ENCODE measurements around the gene SYNE1.

SYNE1 gene

DNA sequence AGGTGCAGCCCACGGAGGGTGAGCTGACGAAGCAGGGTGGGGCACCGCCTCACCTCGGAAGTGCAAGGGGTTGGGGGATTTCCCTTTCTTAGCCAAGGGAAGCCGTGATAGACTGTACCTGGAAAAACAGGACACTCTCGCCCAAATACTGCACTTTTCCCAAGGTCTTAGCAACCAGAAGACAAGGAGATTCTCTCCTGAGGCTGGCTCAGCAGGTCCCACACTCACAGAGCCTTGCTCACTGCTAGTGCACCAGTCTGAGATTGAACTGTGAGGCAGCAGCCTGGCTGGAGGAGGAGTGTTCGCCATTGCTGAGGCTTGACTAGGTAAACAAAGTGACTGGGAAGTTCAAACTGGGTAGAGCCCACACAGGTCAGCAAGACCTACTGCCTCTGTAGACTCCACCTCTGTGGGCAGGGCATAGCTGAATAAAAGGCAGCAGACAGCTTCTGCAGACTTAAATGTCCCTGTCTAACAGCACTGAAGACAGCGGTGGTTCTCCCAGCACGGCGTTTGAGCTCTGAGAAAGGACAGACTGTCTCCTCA is 28.0 kb downstream of the SYNE1 start:
- Histone ChIP-seq H3K27me3 (ENCODE audit: insufficient read depth, poor library complexity, severe bottlenecking) (no peaks in the 10 kb centered on the region), H3K4me3 (replicated peaks; ENCODE audit: insufficient read depth, low read length) (no peak overlapping the region), H3K27ac (replicated peaks) (no peak overlapping the region)
- no peak for DNase-seq (ENCODE audit: low read depth in 1 of 2, low spot score in 1 of 2)
- TF ChIP-seq GABPA (IDR thresholded peaks at IDR 0.05; ENCODE audit: low read depth) (no peak), SPI1 (IDR thresholded peaks at IDR 0.05; ENCODE audit: borderline replicate concordance, low read depth) (no peak), REST (IDR thresholded peaks at IDR 0.05; ENCODE audit: insufficient replicate concordance, low read depth) (no peak), POLR2AphosphoS5 (IDR thresholded peaks at IDR 0.05; ENCODE audit: low read depth) (no peak)
- TF ChIP-seq, protein P1, sequence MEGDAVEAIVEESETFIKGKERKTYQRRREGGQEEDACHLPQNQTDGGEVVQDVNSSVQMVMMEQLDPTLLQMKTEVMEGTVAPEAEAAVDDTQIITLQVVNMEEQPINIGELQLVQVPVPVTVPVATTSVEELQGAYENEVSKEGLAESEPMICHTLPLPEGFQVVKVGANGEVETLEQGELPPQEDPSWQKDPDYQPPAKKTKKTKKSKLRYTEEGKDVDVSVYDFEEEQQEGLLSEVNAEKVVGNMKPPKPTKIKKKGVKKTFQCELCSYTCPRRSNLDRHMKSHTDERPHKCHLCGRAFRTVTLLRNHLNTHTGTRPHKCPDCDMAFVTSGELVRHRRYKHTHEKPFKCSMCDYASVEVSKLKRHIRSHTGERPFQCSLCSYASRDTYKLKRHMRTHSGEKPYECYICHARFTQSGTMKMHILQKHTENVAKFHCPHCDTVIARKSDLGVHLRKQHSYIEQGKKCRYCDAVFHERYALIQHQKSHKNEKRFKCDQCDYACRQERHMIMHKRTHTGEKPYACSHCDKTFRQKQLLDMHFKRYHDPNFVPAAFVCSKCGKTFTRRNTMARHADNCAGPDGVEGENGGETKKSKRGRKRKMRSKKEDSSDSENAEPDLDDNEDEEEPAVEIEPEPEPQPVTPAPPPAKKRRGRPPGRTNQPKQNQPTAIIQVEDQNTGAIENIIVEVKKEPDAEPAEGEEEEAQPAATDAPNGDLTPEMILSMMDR (IDR thresholded peaks at IDR 0.05; ENCODE audit: insufficient read depth, low read length) = no peak

GRCh38 chr6:152605941-152606340 is 31.2 kb downstream of the SYNE1 start:
- Histone ChIP-seq H3K4me3 (replicated peaks; ENCODE audit: insufficient read depth, low read length) (no peak overlapping the region), H3K27ac (replicated peaks) (no peak overlapping the region), H3K27me3 (ENCODE audit: insufficient read depth, poor library complexity, severe bottlenecking) (peaks cover under 1% of the 10 kb centered on the region)
- DNase-seq (ENCODE audit: low read depth in 1 of 2, low spot score in 1 of 2) = no peak
- TF ChIP-seq POLR2AphosphoS5 (IDR thresholded peaks at IDR 0.05; ENCODE audit: low read depth) = no peak
- TF ChIP-seq GABPA (IDR thresholded peaks at IDR 0.05; ENCODE audit: low read depth) = no peak
- TF ChIP-seq, protein P1 (IDR thresholded peaks at IDR 0.05; ENCODE audit: insufficient read depth, low read length) = no peak
- TF ChIP-seq SPI1 (IDR thresholded peaks at IDR 0.05; ENCODE audit: borderline replicate concordance, low read depth) = no peak
- no peak for TF ChIP-seq REST (IDR thresholded peaks at IDR 0.05; ENCODE audit: insufficient replicate concordance, low read depth)

DNA sequence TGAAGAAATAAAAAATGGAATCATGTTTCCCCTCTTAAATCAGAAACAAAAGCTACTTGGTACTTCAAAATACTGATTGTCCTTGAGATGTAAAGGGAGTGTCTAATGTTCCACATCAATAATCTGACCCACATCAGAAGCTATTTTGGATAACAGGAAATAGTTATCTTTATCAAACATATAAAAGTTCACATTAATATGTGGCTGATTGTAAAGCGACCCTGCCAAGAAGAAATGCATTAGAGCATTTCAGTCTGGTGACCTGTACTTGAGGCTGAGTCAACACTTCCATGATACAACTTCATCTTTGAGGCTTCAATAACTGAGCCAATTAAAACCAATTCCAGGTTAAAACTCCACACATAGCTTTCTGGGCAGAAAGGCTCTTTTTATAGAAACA is 31.8 kb downstream of the SYNE1 start:
- H3K4me3 ChIP-seq (replicated peaks; ENCODE audit: insufficient read depth, low read length) = no peak overlapping the region
- peaks cover 2% of the 10 kb centered on the region for H3K27me3 ChIP-seq (ENCODE audit: insufficient read depth, poor library complexity, severe bottlenecking)
- TF ChIP-seq GABPA (IDR thresholded peaks at IDR 0.05; ENCODE audit: low read depth) (no peak), REST (IDR thresholded peaks at IDR 0.05; ENCODE audit: insufficient replicate concordance, low read depth) (no peak), POLR2AphosphoS5 (IDR thresholded peaks at IDR 0.05; ENCODE audit: low read depth) (no peak), SPI1 (IDR thresholded peaks at IDR 0.05; ENCODE audit: borderline replicate concordance, low read depth) (no peak)
- TF ChIP-seq, protein P1 (IDR thresholded peaks at IDR 0.05; ENCODE audit: insufficient read depth, low read length) = no peak
- H3K27ac ChIP-seq (replicated peaks) = no peak overlapping the region
- DNase-seq (ENCODE audit: low read depth in 1 of 2, low spot score in 1 of 2) = no peak

All from HL-60 (cell line).